Neutrophil (primary cell): Measurements from ENCODE around the gene SUGP2.

ENCODE experiments used
- H3K27ac ChIP-seq: fragments of 200-600 bp; sonication (generic); 2 replicates; pipeline ENCODE4 v1.5.1; 2016; ENCODE audit warnings: mild to moderate bottlenecking, moderate library complexity
- H3K27me3 ChIP-seq: fragments of 200-600 bp; sonication (generic); 2 replicates; pipeline ENCODE4 v1.6.0; 2016; ENCODE audit warnings: mild to moderate bottlenecking
- H3K36me3 ChIP-seq: fragments of 200-600 bp; sonication (generic); 2 replicates; pipeline ENCODE4 v1.5.1; 2017
- H3K4me1 ChIP-seq, 2 experiments: fragments of 200-600 bp in 1 of 2; sonication (generic) in 1 of 2; 1 replicate in 1 of 2; 2 replicates in 1 of 2; pipeline versions ENCODE4 v1.5.1 to v1.6.1; 2013 to 2016; ENCODE audit warnings: low read depth in 1 of 2, low read length in 1 of 2, mild to moderate bottlenecking in 1 of 2, moderate library complexity in 1 of 2; ENCODE audit not compliant: control insufficient read depth in 1 of 2, insufficient read depth in 1 of 2
- H3K4me3 ChIP-seq, 2 experiments: fragments of 200-600 bp in 1 of 2; sonication (generic) in 1 of 2; 1 replicate in 1 of 2; 2 replicates in 1 of 2; pipeline ENCODE4 v1.5.1; 2013 to 2016; ENCODE audit warnings: low read depth in 1 of 2, low read length in 1 of 2, mild to moderate bottlenecking in 1 of 2, moderate library complexity in 1 of 2
- H3K9me3 ChIP-seq: fragments of 200-600 bp; sonication (generic); 2 replicates; pipeline ENCODE4 v1.5.1; 2016
- TF ChIP-seq, protein P1 (sequence below): fragments of 200-600 bp; sonication (generic); IDR thresholded peaks from 2 replicates; pipeline ENCODE4 v1.5.1; 2016; ENCODE audit warnings: antibody characterized with exemption

The SUGP2 gene

DNA sequence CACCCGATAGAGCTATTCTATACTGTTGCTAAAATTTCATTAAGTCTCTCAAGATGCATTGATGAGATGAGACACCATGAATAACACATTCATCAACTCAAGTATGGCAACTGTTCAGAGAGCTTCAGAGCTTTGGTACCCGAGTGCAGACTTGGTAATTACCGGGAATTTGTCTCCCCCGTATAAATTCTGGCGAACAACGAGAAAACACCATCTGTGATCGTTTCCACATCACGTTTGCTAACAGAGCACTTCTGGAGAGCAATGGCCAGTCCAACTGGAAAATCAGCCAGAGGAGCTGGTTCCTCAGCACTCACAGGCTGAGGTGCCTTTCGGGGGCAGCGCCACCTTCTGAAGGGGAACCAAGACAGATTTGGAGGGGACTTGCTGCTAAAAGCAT, 40.2 kb downstream of the SUGP2 start:
- Histone ChIP-seq H3K9me3 (no peaks in the 10 kb centered on the region), H3K36me3 (peaks cover 68% of the 10 kb centered on the region), H3K4me3 (no peak overlapping the region), H3K4me1 (no peaks in the 10 kb centered on the region), H3K27ac (no peak overlapping the region), H3K27me3 (no peaks in the 10 kb centered on the region)
- TF ChIP-seq, protein P1, sequence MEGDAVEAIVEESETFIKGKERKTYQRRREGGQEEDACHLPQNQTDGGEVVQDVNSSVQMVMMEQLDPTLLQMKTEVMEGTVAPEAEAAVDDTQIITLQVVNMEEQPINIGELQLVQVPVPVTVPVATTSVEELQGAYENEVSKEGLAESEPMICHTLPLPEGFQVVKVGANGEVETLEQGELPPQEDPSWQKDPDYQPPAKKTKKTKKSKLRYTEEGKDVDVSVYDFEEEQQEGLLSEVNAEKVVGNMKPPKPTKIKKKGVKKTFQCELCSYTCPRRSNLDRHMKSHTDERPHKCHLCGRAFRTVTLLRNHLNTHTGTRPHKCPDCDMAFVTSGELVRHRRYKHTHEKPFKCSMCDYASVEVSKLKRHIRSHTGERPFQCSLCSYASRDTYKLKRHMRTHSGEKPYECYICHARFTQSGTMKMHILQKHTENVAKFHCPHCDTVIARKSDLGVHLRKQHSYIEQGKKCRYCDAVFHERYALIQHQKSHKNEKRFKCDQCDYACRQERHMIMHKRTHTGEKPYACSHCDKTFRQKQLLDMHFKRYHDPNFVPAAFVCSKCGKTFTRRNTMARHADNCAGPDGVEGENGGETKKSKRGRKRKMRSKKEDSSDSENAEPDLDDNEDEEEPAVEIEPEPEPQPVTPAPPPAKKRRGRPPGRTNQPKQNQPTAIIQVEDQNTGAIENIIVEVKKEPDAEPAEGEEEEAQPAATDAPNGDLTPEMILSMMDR: no peak

DNA sequence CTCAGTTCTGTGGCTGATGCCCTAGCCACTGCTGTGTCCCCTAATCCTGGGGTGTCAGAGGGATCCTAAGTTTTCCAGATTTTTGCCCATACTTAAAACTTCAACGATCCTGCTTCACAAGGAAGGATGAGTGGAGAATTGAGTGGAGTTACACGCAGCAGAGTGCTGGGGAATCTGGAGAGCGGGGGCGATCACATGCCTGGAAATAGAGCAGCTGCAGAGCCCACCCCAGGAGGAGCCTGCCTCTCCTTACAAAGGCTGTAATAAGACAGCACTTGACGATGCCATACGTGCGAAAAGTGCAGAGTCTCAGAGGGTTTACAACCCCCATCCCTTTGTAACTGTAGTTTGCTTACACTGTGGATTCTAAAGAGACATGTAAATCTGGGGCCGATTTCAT, 40.6 kb downstream of the SUGP2 start:
- H3K4me1 ChIP-seq: no peaks in the 10 kb centered on the region
- no peak overlapping the region for H3K27ac ChIP-seq
- peaks cover 65% of the 10 kb centered on the region for H3K36me3 ChIP-seq
- TF ChIP-seq, protein P1: no peak
- no peaks in the 10 kb centered on the region for H3K9me3 ChIP-seq
- H3K27me3 ChIP-seq: no peaks in the 10 kb centered on the region
- H3K4me3 ChIP-seq: no peak overlapping the region

DNA sequence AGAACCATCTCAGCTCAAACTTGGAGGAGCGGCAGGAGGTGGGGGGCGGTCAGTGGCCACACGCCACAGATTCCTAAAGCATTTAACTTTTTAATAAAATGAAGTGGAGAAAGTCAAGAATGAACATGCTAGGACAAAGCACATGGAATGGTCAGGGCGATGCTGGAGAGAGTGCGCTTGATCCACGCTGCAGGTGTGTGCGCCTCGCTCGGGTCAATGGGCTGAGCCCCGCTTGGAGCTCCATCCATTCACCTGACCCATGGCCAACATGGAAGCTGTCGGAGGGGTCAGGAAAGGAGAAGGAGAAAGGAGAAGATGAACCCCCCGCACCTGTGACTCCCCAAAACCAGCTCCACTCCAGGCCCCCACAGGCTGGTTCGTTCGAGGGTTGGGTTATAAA, 41.8 kb downstream of the SUGP2 start:
- TF ChIP-seq, protein P1: no peak
- H3K4me3 ChIP-seq: no peak overlapping the region
- no peaks in the 10 kb centered on the region for H3K9me3 ChIP-seq
- no peak overlapping the region for H3K27ac ChIP-seq
- H3K36me3 ChIP-seq: peaks cover 59% of the 10 kb centered on the region
- no peaks in the 10 kb centered on the region for H3K27me3 ChIP-seq
- peaks cover 5 to 6% of the 10 kb centered on the region in 2 experiments for H3K4me1 ChIP-seq

DNA sequence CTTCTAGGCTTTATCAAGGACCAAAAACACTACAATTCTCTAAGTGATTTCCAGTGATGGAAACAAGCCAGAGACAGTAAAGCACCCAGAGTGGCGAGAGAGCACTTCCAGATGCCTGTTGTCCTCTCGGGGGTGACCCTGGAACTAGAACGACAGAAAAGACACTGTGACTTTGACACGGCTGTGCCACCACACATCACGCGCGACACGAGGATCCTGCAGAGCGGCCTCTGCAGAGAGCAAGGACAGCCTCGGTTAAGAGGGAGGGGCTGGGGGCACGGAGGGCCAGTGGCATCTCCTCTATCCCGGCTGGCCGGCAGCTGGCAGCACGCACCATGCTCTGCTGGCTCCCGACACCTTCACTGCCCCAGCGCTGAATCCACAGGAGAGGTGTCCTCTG, 42.3 kb downstream of the SUGP2 start:
- Histone ChIP-seq H3K27ac (no peak overlapping the region), H3K36me3 (peaks cover 55% of the 10 kb centered on the region), H3K27me3 (no peaks in the 10 kb centered on the region), H3K9me3 (no peaks in the 10 kb centered on the region), H3K4me1 (peaks cover 9 to 11% of the 10 kb centered on the region in 2 experiments), H3K4me3 (no peak overlapping the region)
- TF ChIP-seq, protein P1: no peak

DNA sequence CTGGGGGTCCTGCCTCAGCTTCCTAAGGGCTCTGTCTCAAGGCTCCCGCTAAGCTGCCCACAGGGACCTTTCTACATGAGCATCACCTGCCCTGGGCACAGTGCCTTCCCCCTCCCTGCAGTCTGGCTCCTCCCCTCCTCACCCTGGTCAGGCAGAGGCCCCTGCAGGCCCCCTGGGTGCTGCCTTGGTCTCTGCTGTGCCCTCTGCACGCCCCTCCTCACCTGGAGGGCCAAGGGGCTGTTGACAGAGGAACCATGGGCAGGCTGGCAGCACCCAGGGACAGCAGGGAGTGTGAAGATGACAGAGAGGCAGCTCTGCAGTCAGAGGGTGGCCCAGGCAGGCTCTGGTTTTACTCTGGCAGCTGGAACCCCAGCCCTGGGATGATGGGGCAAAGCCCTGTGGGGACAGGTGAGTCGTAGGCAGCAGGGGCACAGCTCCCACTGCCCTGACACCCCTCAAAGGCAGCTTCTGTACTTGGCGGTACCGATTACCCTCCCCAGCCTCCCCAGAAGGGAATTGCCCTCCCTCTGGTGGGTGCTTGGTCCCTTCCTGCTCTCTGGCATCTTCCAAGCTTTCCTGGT, 43.1 kb downstream of the SUGP2 start:
- Histone ChIP-seq H3K36me3 (peaks cover 47% of the 10 kb centered on the region), H3K27me3 (no peaks in the 10 kb centered on the region), H3K4me1 (peaks cover 17 to 19% of the 10 kb centered on the region in 2 experiments), H3K27ac (no peak overlapping the region), H3K9me3 (no peaks in the 10 kb centered on the region), H3K4me3 (no peak overlapping the region)
- TF ChIP-seq, protein P1: no peak

DNA sequence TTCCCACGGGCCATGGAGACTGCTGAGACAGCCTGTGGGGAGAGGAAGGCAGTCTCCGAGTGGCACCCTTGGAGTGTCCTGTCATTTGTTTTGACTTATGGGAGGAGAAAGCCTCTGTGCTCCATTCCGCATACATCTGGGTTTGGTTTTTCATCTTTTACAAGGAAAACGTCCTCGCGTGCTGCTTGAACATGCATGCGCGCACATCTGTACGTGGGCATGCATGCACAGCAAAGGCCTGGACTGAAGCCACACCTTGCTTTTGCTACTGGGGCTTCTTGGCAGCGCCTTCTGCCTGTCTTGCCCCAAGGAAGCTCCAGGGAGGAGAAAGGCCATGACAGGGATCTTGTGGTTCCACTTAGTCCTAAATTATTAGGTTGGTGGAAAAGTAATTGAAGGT, 44.0 kb downstream of the SUGP2 start:
- H3K4me3 ChIP-seq: no peak overlapping the region
- H3K4me1 ChIP-seq: peaks cover 26 to 28% of the 10 kb centered on the region in 2 experiments
- no peaks in the 10 kb centered on the region for H3K27me3 ChIP-seq
- peaks cover 38% of the 10 kb centered on the region for H3K36me3 ChIP-seq
- TF ChIP-seq, protein P1: no peak
- H3K27ac ChIP-seq: no peak overlapping the region
- no peaks in the 10 kb centered on the region for H3K9me3 ChIP-seq
